ENCODE measurements around the gene MDP1.
A peak's percentile ranks its signal among the peaks of the same experiment; 100 is the strongest.

MDP1 gene

GRCh38 chr14:24215495-24216344, at the start of gene MDP1:
TSS of gene MDP1 (minus strand) at chr14:24216066. CDS start at chr14:24215955, 111 bp downstream.
- FAIRE-seq (peak; percentile 92), DNase-seq (ENCODE audit: extremely low spot score, insufficient read length, low read depth) (peak; percentile 85)

- DNase-seq (ENCODE audit: extremely low spot score, insufficient read length, low read depth) = no peak
- no peak for FAIRE-seq
Observed at GRCh38 chr14:24264298-24264697, 48.4 kb upstream of the MDP1 start.

DNA sequence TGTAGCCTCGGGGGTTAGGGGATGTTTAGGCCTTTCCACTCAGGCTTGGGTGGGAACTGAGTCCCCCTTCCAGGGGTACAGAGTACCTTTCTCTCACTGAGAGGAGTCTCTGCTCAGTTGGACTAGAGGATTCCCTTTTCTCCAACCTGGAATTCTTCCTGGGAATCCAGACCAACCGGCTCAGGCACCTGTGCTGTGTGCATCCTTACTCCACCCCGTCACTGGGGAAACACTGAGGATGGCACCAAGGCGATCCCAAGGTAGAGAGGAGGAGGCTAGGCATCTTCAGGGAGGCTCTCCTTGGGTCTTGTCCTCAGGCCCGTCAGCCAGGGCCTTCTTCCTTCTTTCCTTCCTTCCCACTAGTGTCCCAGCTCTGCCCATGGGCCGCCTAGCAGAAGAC, 48.0 kb upstream of the MDP1 start:
- FAIRE-seq (no peak), DNase-seq (ENCODE audit: extremely low spot score, insufficient read length, low read depth) (no peak)

GRCh38 chr14:24262821-24263733, 47.2 kb upstream of the MDP1 start, which contains the start of gene TGM1:
TSS of gene TGM1 (minus strand) at chr14:24263177. CDS start at chr14:24262352, 825 bp downstream.
- no peak for FAIRE-seq
- DNase-seq (ENCODE audit: extremely low spot score, insufficient read length, low read depth) = no peak

GRCh38 chr14:24261969-24262327, 46.1 kb upstream of the MDP1 start:
- no peak for FAIRE-seq

GRCh38 chr14:24261256-24261968, 45.5 kb upstream of the MDP1 start:
- no peak for FAIRE-seq
- no peak for DNase-seq (ENCODE audit: extremely low spot score, insufficient read length, low read depth)

More at GRCh38 chr14:24261969-24262327, 46.1 kb upstream of the MDP1 start:
- no peak for DNase-seq (ENCODE audit: extremely low spot score, insufficient read length, low read depth)

DNA sequence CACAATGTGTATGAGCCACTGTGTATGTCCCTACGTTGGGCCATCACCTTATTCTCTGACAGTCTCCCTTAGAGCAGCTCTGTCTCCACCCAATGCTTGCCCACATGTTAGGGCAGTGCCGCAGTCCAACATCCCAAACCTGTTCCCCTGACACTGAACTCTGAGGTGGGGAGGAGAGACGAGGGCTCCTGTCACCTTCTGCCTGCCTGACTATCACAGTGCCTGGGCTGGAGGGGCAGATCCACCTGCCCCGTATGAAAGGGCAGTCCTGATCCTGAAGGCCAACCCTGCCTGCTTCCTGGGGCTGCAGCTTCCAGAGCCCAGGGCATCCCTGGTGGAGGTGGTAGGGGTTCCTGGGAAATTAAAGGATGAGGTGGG, 44.9 kb upstream of the MDP1 start:
- FAIRE-seq (no peak), DNase-seq (ENCODE audit: extremely low spot score, insufficient read length, low read depth) (no peak)

- no peak for FAIRE-seq
Observed at GRCh38 chr14:24260026-24260779, 44.3 kb upstream of the MDP1 start.

DNA sequence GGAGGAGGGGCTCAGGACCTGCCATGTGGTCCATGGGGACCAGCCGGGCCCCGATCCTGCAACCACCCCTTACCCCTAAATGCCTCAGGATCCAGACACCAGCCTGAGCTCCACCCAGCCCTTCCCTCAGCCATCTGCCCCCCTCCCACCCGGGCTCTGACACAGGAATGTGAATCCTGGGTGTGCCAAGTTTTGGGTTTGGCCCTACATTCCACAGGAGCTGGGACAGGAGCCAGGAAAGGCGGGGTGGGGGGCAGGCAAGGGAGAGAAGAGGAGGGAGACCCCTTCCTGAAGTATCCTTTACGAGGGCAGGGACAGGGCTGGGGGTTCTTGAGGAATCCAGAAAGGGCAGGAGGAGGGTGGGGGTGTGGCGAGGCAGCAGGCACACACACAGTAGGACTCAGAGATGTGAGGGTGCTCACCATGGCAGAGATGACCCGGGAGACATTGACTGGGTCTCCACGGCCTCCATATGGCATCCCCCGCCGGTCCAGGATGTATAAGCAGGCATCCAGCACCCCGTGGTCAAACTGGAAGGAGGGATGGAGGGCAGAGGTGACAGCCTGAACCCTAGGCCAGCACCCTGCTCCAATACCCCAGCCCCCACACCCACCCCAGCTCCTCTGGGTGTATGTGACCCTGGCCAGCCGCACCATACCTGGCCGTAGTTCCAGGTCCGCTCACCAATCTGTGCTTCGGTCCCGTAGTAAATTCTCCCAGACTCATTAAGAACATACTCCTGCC, 43.6 kb upstream of the MDP1 start:
- FAIRE-seq = no peak
- no peak for DNase-seq (ENCODE audit: extremely low spot score, insufficient read length, low read depth)

More at GRCh38 chr14:24260026-24260779, 44.3 kb upstream of the MDP1 start:
- DNase-seq (ENCODE audit: extremely low spot score, insufficient read length, low read depth) = no peak

- FAIRE-seq = no peak
- DNase-seq (ENCODE audit: extremely low spot score, insufficient read length, low read depth) = no peak
Observed at GRCh38 chr14:24258548-24259265, 42.8 kb upstream of the MDP1 start.

GRCh38 chr14:24258119-24258518, 42.3 kb upstream of the MDP1 start:
- FAIRE-seq = no peak
- DNase-seq (ENCODE audit: extremely low spot score, insufficient read length, low read depth) = no peak

- FAIRE-seq (no peak), DNase-seq (ENCODE audit: extremely low spot score, insufficient read length, low read depth) (no peak)
Observed at GRCh38 chr14:24256960-24257359, 41.1 kb upstream of the MDP1 start.

DNA sequence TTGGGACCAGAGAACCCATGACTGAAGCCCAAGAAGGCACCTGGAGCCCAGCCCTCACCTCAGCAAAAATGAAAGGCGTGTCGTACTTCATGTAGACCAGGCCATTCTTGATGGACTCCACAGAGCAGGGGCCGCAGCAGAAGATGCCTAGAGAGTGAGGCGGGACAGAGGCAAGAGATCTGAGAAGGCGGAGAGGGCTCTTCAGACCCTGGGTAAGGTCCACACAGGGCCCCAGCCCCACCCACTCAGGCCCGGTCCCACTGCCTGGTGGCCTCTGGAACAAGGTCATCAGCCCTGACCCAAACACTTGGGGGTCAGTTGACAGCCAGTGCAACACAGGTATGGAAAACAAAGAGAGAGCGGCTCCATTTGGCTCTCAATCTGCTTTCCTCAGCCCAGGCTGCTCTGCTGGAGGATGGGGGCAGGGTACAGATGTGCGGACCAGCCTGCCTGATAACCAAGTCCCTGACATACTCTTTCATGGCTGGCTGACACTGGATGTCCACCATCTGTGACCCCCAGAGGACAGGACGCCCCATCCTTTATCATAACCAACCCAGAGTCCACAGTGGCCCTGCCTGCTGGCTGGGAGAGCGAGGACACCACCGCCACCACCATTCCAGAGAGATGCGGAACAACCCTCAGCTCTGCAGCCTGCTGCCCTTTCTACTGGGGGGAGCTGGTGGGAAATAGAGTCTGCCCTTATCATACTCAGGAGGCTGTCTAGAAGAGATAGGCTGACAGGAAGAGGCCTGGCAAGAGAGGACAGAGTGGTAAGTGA, 40.3 kb upstream of the MDP1 start:
- FAIRE-seq (no peak), DNase-seq (ENCODE audit: extremely low spot score, insufficient read length, low read depth) (no peak)

- no peak for FAIRE-seq
- DNase-seq (ENCODE audit: extremely low spot score, insufficient read length, low read depth) = no peak
Observed at GRCh38 chr14:24255438-24255837, 39.6 kb upstream of the MDP1 start.

GRCh38 chr14:24254630-24255392, 38.9 kb upstream of the MDP1 start:
- DNase-seq (ENCODE audit: extremely low spot score, insufficient read length, low read depth) (no peak), FAIRE-seq (no peak)

DNA sequence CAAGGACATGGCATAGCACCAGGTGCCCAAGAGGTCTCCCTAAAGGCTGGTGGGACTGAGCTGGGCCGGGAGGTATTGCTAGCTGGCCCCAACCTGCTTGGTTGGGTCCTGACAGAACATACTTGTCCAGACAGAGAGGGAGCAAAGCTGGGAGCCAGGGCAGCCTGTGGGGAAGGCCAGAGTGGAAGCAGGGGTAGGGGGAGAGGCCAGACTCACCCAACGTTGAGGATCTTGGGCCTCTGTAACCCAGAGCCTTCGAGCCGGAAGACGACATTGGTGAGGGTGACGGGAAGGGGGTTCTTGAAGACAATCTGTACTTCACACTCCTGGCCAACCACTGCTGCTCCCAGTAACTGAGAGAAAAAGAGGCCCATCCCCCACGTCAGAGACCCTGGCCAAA, 38.1 kb upstream of the MDP1 start:
- FAIRE-seq (no peak), DNase-seq (ENCODE audit: extremely low spot score, insufficient read length, low read depth) (no peak)
